ENCODE results near the gene NINJ2. TPM values are rescaled to one million over a fixed set of nuclear protein-coding genes. Genes with fewer than 3 reads are reported as not detected.

The NINJ2 gene
- polyA plus RNA-seq, 1 donor from 2014 or later, result not detected

DNA sequence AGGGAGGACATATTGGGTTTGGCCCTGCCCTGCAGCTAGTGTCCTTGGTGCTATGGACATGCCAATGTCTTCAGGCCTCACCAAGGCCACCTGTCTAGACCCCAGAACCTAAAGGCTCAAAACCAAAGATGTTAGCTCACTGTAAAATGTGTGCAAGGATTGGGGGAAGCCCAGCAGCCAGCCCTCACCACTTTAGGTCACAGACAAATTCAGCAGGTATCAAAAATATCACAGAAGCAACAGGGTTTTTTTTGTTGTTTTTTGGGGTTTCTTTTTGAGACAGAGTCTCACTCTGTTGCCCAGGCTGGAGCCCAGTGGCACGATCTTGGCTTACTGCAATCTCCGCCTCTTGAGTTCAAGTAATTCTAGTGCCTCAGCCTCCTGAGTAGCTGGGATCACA lies 29.0 kb upstream of the NINJ2 start:
- H3K79me2 ChIP-seq (replicated peaks; ENCODE audit: insufficient read depth, low read length), result no peaks in the 10 kb centered on the region
- TF ChIP-seq MXI1 (conservative IDR thresholded peaks at IDR 0.05; ENCODE audit: poor library complexity, severe bottlenecking), result no peak
- no peak for TF ChIP-seq CTCF (IDR thresholded peaks at IDR 0.05; ENCODE audit: poor library complexity, severe bottlenecking)
- TF ChIP-seq, protein P1, sequence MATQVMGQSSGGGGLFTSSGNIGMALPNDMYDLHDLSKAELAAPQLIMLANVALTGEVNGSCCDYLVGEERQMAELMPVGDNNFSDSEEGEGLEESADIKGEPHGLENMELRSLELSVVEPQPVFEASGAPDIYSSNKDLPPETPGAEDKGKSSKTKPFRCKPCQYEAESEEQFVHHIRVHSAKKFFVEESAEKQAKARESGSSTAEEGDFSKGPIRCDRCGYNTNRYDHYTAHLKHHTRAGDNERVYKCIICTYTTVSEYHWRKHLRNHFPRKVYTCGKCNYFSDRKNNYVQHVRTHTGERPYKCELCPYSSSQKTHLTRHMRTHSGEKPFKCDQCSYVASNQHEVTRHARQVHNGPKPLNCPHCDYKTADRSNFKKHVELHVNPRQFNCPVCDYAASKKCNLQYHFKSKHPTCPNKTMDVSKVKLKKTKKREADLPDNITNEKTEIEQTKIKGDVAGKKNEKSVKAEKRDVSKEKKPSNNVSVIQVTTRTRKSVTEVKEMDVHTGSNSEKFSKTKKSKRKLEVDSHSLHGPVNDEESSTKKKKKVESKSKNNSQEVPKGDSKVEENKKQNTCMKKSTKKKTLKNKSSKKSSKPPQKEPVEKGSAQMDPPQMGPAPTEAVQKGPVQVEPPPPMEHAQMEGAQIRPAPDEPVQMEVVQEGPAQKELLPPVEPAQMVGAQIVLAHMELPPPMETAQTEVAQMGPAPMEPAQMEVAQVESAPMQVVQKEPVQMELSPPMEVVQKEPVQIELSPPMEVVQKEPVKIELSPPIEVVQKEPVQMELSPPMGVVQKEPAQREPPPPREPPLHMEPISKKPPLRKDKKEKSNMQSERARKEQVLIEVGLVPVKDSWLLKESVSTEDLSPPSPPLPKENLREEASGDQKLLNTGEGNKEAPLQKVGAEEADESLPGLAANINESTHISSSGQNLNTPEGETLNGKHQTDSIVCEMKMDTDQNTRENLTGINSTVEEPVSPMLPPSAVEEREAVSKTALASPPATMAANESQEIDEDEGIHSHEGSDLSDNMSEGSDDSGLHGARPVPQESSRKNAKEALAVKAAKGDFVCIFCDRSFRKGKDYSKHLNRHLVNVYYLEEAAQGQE (IDR thresholded peaks at IDR 0.05; ENCODE audit: borderline replicate concordance), result no peak
- TF ChIP-seq EP300 (conservative IDR thresholded peaks at IDR 0.05; ENCODE audit: poor library complexity, severe bottlenecking), result no peak
- no peak for TF ChIP-seq EZH2 (IDR thresholded peaks at IDR 0.05; ENCODE audit: borderline replicate concordance, insufficient read depth, low read length, poor library complexity, severe bottlenecking)
- no peak for TF ChIP-seq POLR2AphosphoS5 (IDR thresholded peaks at IDR 0.05)
- no peak for TF ChIP-seq SMC3 (conservative IDR thresholded peaks at IDR 0.05; ENCODE audit: poor library complexity)
- no peak for TF ChIP-seq RAD21 (conservative IDR thresholded peaks at IDR 0.05)
- TF ChIP-seq TAF1 (IDR thresholded peaks at IDR 0.05; ENCODE audit: low read depth), result no peak
- H4K20me1 ChIP-seq (ENCODE audit: insufficient read depth), result no peaks in the 10 kb centered on the region
- no peak overlapping the region for H3K27ac ChIP-seq (ENCODE audit: low read length)
- H3K4me3 ChIP-seq (ENCODE audit: low read length), result no peak overlapping the region
- no peak overlapping the region for H3K9ac ChIP-seq (ENCODE audit: low read length)
- H3K27me3 ChIP-seq (ENCODE audit: insufficient read depth, low read depth, low read length), result no peaks in the 10 kb centered on the region
- H3K4me2 ChIP-seq (ENCODE audit: low read length), result no peak overlapping the region
- H3F3A ChIP-seq (ENCODE audit: insufficient read depth, low read length, poor library complexity, severe bottlenecking), result no peaks in the 10 kb centered on the region
- no peaks in the 10 kb centered on the region for H3K9me3 ChIP-seq (ENCODE audit: low read length)
- no peak overlapping the region for H2AFZ ChIP-seq (ENCODE audit: low read depth, low read length)
- H3K9me2 ChIP-seq (ENCODE audit: insufficient read depth, low read length), result no peaks in the 10 kb centered on the region
- no peaks in the 10 kb centered on the region for H3K36me3 ChIP-seq (ENCODE audit: insufficient read depth, low read length)

DNA sequence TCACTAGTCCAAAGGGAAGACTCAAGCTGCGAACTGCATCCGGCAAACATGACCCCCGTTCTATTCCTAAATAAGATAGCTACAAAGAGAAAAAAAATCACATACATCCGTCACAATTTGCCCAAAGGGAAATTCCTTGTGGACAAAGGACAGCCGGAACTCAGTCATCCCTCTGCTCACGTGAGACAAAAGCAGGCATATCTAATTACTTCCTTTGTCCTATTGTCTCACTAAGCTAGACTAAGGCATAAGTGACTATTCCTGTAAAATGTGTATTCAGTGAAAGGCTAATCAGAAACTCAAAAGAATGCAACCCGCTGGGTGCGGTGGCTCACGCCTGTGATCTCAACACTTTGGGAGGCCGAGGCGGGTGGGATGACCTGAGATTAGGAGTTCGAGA lies 27.2 kb upstream of the NINJ2 start:
- no peak overlapping the region for H3K27ac ChIP-seq (ENCODE audit: low read length)
- H3K9ac ChIP-seq (ENCODE audit: low read length), result no peak overlapping the region
- H3K4me3 ChIP-seq (ENCODE audit: low read length), result no peak overlapping the region
- no peak for TF ChIP-seq EP300 (conservative IDR thresholded peaks at IDR 0.05; ENCODE audit: poor library complexity, severe bottlenecking)
- TF ChIP-seq MXI1 (conservative IDR thresholded peaks at IDR 0.05; ENCODE audit: poor library complexity, severe bottlenecking), result no peak
- no peak overlapping the region for H2AFZ ChIP-seq (ENCODE audit: low read depth, low read length)
- no peaks in the 10 kb centered on the region for H3K9me2 ChIP-seq (ENCODE audit: insufficient read depth, low read length)
- no peaks in the 10 kb centered on the region for H3K27me3 ChIP-seq (ENCODE audit: insufficient read depth, low read depth, low read length)
- H3K4me2 ChIP-seq (ENCODE audit: low read length), result no peak overlapping the region
- H3K36me3 ChIP-seq (ENCODE audit: insufficient read depth, low read length), result no peaks in the 10 kb centered on the region
- H3K79me2 ChIP-seq (replicated peaks; ENCODE audit: insufficient read depth, low read length), result no peaks in the 10 kb centered on the region
- no peaks in the 10 kb centered on the region for H4K20me1 ChIP-seq (ENCODE audit: insufficient read depth)
- no peaks in the 10 kb centered on the region for H3K9me3 ChIP-seq (ENCODE audit: low read length)
- no peaks in the 10 kb centered on the region for H3F3A ChIP-seq (ENCODE audit: insufficient read depth, low read length, poor library complexity, severe bottlenecking)

GRCh38 chr12:685388-685787 lies 22.1 kb upstream of the NINJ2 start:
- Histone ChIP-seq H3K36me3 (ENCODE audit: insufficient read depth, low read length) (no peaks in the 10 kb centered on the region), H3K9ac (ENCODE audit: low read length) (no peak overlapping the region), H3K9me2 (ENCODE audit: insufficient read depth, low read length) (no peaks in the 10 kb centered on the region), H2AFZ (ENCODE audit: low read depth, low read length) (no peak overlapping the region), H3K4me2 (ENCODE audit: low read length) (no peak overlapping the region), H3K27me3 (ENCODE audit: insufficient read depth, low read depth, low read length) (no peaks in the 10 kb centered on the region), H3F3A (ENCODE audit: insufficient read depth, low read length, poor library complexity, severe bottlenecking) (no peaks in the 10 kb centered on the region), H3K4me3 (ENCODE audit: low read length) (no peak overlapping the region), H3K27ac (ENCODE audit: low read length) (no peak overlapping the region), H4K20me1 (ENCODE audit: insufficient read depth) (no peaks in the 10 kb centered on the region), H3K9me3 (ENCODE audit: low read length) (no peaks in the 10 kb centered on the region), H3K79me2 (replicated peaks; ENCODE audit: insufficient read depth, low read length) (no peaks in the 10 kb centered on the region)
- TF ChIP-seq SMC3 (conservative IDR thresholded peaks at IDR 0.05; ENCODE audit: poor library complexity) (no peak), CTCF (IDR thresholded peaks at IDR 0.05; ENCODE audit: poor library complexity, severe bottlenecking) (no peak)
